ENCODE measurements around the gene WFDC1.
A peak's percentile ranks its signal among the peaks of the same experiment; 100 is the strongest.

WFDC1 gene

GRCh38 chr16:84294531-84295142 is at the start of gene WFDC1:
Gene WFDC1, plus strand, starts transcription at chr16:84294878. Its CDS starts 94 bp downstream, at chr16:84294972.
- DNase-seq = no peak

- DNase-seq = no peak
Observed at GRCh38 chr16:84245956-84246678, 48.6 kb upstream of the WFDC1 start.

- DNase-seq = no peak
Observed at GRCh38 chr16:84246679-84247077, 48.0 kb upstream of the WFDC1 start.

- DNase-seq = no peak
Observed at GRCh38 chr16:84247331-84247730, 47.3 kb upstream of the WFDC1 start.

- DNase-seq = no peak
Observed at GRCh38 chr16:84247844-84248243, 46.8 kb upstream of the WFDC1 start.

- no peak for DNase-seq
Observed at GRCh38 chr16:84252184-84252583, 42.5 kb upstream of the WFDC1 start.

- DNase-seq = no peak
Observed at GRCh38 chr16:84253173-84253572, 41.5 kb upstream of the WFDC1 start.

- no peak for DNase-seq
Observed at GRCh38 chr16:84254062-84254461, 40.6 kb upstream of the WFDC1 start.

GRCh38 chr16:84255050-84255810 is 39.4 kb upstream of the WFDC1 start:
- no peak for DNase-seq

GRCh38 chr16:84258266-84258665 is 36.4 kb upstream of the WFDC1 start:
- no peak for DNase-seq

- no peak for DNase-seq
Observed at GRCh38 chr16:84259691-84260090, 35.0 kb upstream of the WFDC1 start.

GRCh38 chr16:84260766-84261554 is 33.7 kb upstream of the WFDC1 start:
- no peak for DNase-seq

- DNase-seq = no peak
Observed at GRCh38 chr16:84262031-84262430, 32.6 kb upstream of the WFDC1 start.

- DNase-seq = no peak
Observed at GRCh38 chr16:84262939-84263338, 31.7 kb upstream of the WFDC1 start.

- peak; percentile 31 to 48 for DNase-seq
Observed at GRCh38 chr16:84266451-84266850, 28.2 kb upstream of the WFDC1 start.

- no peak for DNase-seq
Observed at GRCh38 chr16:84267380-84267779, 27.3 kb upstream of the WFDC1 start.

GRCh38 chr16:84268291-84269040 is 26.2 kb upstream of the WFDC1 start:
- no peak for DNase-seq

- no peak for DNase-seq
Observed at GRCh38 chr16:84270071-84270470, 24.6 kb upstream of the WFDC1 start.

GRCh38 chr16:84270531-84270930 is 24.1 kb upstream of the WFDC1 start:
- no peak for DNase-seq

GRCh38 chr16:84271037-84271436 is 23.6 kb upstream of the WFDC1 start:
- DNase-seq = no peak

- no peak for DNase-seq
Observed at GRCh38 chr16:84271866-84272265, 22.8 kb upstream of the WFDC1 start.

GRCh38 chr16:84272740-84273320 is 21.8 kb upstream of the WFDC1 start:
- no peak for DNase-seq
